GM23248 (cell line): ENCODE measurements around the gene TAOK3. TPM values are rescaled to one million over a fixed set of nuclear protein-coding genes. Genes with fewer than 3 reads are reported as not detected.
"Not testable (repeated sequence)": the region's sequence is repeated elsewhere in the genome, so short reads cannot be mapped to it uniquely, and the experiment has no call there.

Experiments
- DNase-seq: peaks from one replicate; pipeline ENCODE4 v3.0.0-alpha.2; 2015
- H2AFZ ChIP-seq: fragments of 200-600 bp; sonication (generic); 2 replicates; pipeline ENCODE4 v1.6.1; 2016; ENCODE audit warnings: antibody characterized with exemption
- H3F3A ChIP-seq: fragments of 200-600 bp; sonication (generic); 2 replicates; pipeline ENCODE4 v1.6.1; 2016; ENCODE audit warnings: mild to moderate bottlenecking, antibody characterized with exemption, mixed run types; ENCODE audit not compliant: insufficient read depth
- H3K27ac ChIP-seq: fragments of 200-600 bp; sonication (generic); 2 replicates; pipeline ENCODE4 v1.5.1; 2016; ENCODE audit warnings: mild to moderate bottlenecking
- H3K27me3 ChIP-seq: fragments of 200-600 bp; sonication (generic); replicated peaks from 2 replicates; pipeline ENCODE4 v1.6.1; 2016; ENCODE audit warnings: mild to moderate bottlenecking; ENCODE audit not compliant: insufficient read depth
- H3K36me3 ChIP-seq: fragments of 200-600 bp; sonication (generic); 2 replicates; pipeline ENCODE4 v1.6.1; 2016; ENCODE audit warnings: low read depth, mild to moderate bottlenecking
- H3K4me1 ChIP-seq: fragments of 200-600 bp; sonication (generic); 2 replicates; pipeline ENCODE4 v1.6.1; 2016; ENCODE audit warnings: mild to moderate bottlenecking; ENCODE audit not compliant: insufficient read depth
- H3K4me2 ChIP-seq: fragments of 200-600 bp; sonication (generic); one replicate; pipeline ENCODE4 v1.6.1; 2016; ENCODE audit warnings: mild to moderate bottlenecking; ENCODE audit not compliant: unreplicated experiment
- H3K4me3 ChIP-seq: fragments of 200-600 bp; sonication (generic); 2 replicates; pipeline ENCODE4 v1.5.1; 2016; ENCODE audit warnings: mild to moderate bottlenecking
- H3K79me2 ChIP-seq: fragments of 200-600 bp; sonication (generic); 2 replicates; pipeline ENCODE4 v1.6.1; 2016; ENCODE audit warnings: mild to moderate bottlenecking; ENCODE audit not compliant: insufficient read depth
- H3K9ac ChIP-seq: fragments of 200-600 bp; sonication (generic); 2 replicates; pipeline ENCODE4 v1.6.1; 2016; ENCODE audit warnings: mild to moderate bottlenecking
- H3K9me2 ChIP-seq: fragments of 200-600 bp; sonication (generic); 2 replicates; pipeline ENCODE4 v1.6.1; 2016; ENCODE audit warnings: mixed run types, mild to moderate bottlenecking, moderate library complexity; ENCODE audit not compliant: insufficient read depth
- H3K9me3 ChIP-seq: fragments of 200-600 bp; sonication (generic); one replicate; pipeline ENCODE4 v1.6.1; 2017; ENCODE audit warnings: low read depth
- H4K20me1 ChIP-seq: fragments of 200-600 bp; sonication (generic); 2 replicates; pipeline ENCODE4 v1.6.0; 2016; ENCODE audit not compliant: insufficient read depth
- EZH2 ChIP-seq: fragments of 200-600 bp; sonication (generic); IDR thresholded peaks from 2 replicates; pipeline ENCODE4 v1.6.1; 2018; ENCODE audit warnings: antibody characterized with exemption, mild to moderate bottlenecking; ENCODE audit not compliant: insufficient read depth, poor library complexity, severe bottlenecking
- EZH2phosphoT487 ChIP-seq: fragments of 200-600 bp; sonication (generic); IDR thresholded peaks from 2 replicates; pipeline ENCODE4 v1.6.1; 2018; ENCODE audit warnings: antibody characterized with exemption, moderate library complexity, mild to moderate bottlenecking, low read depth; ENCODE audit not compliant: insufficient read depth
- whole genome bisulfite sequencing, 2 experiments: methylation state at CpG; one replicate each; pipeline ENCODE4 v1.1.6; 2015 to 2017; ENCODE audit warnings: low lambda C conversion rate in 2 of 2, low coverage in 1 of 2; ENCODE audit errors: missing lambda C conversion rate in 2 of 2; 5-methylcytosine and 5-hydroxymethylcytosine counted together
- in situ Hi-C: fragments of 300-500 bp; cut with MboI; formaldehyde crosslinking; loops from 2 replicates; pipeline ENCODE4 v1.15.0; 2020
- polyA plus RNA-seq: library from polyadenylated mRNA; unstranded; fragments of >200 nt; fragmentation: Nextera tagmentation; extraction: Ambion mirVana; gene quantifications from 2 replicates; pipeline ENCODE4 v1.2.1, GENCODE V29; 2016
- total RNA-seq: library from RNA; depleted of rRNA; stranded (reverse); fragments of >200 nt; shearing (Covaris generic); gene quantifications from 2 replicates; pipeline ENCODE4 v1.2.3, GENCODE V29; 2014

The TAOK3 gene
- total and polyA plus RNA-seq, 2 experiments from 2014 or later, result 17.8 to 49.8 TPM

DNA sequence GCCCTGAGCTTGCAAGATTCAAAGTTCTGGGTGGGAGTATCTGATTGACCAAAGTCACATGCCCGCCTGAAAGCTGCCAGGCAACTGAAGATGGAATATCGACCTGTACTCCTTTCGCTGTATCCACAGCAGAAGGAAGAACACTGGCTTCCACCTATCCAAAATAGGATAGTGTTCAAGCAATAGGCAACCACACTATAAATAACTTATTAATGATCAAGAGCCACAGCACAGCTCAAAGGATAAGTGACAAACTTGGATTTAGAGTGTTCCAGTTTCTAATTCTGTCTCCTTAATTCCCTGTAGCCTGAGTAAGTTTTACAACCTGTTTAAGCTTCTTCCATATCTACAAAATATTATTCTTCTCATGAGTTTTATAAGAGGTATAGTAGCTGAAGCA is 89.9 kb downstream of the TAOK3 start:
- no peak overlapping the region for H3K4me2 ChIP-seq
- no peaks in the 10 kb centered on the region for H3K9me2 ChIP-seq
- no peak overlapping the region for H3K4me3 ChIP-seq
- in situ Hi-C loops, result no loop called here
- peaks cover 76% of the 10 kb centered on the region for H3K79me2 ChIP-seq
- WGBS, 2 experiments, result 98% methylated on average over 3 of the region's 3 CpGs
- H3K4me1 ChIP-seq, result no peaks in the 10 kb centered on the region
- no peaks in the 10 kb centered on the region for H3K9me3 ChIP-seq
- no peak overlapping the region for H3K9ac ChIP-seq
- peaks cover 16% of the 10 kb centered on the region for H3K36me3 ChIP-seq
- H3K27me3 ChIP-seq, result no peaks in the 10 kb centered on the region
- H3F3A ChIP-seq, result no peaks in the 10 kb centered on the region
- no peaks in the 10 kb centered on the region for H4K20me1 ChIP-seq
- TF ChIP-seq EZH2phosphoT487, result no peak
- no peak for TF ChIP-seq EZH2
- H2AFZ ChIP-seq, result no peak overlapping the region
- DNase-seq, result no peak
- no peak overlapping the region for H3K27ac ChIP-seq

DNA sequence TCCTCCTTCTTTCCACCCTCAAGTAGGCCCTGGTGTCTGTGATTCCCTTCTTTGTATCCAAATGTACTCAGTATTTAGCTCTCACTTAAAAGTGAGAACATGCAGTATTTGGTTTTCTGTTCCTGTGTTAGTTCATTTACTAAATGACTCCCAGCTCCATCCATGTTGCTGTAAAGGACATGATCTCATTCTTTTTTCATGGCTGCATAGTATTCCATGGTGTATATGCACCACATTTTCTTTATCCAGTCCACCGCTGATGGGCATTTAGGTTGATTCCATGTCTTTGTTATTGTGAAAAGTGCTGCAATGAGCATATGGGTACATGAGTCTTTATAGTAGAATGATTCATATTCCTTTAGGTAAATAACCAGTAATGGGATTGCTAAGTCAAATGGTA is 94.4 kb downstream of the TAOK3 start:
- H4K20me1 ChIP-seq, H3K4me2 ChIP-seq, H3K4me1 ChIP-seq, H2AFZ ChIP-seq, H3K9me3 ChIP-seq, in situ Hi-C loops, H3K4me3 ChIP-seq, H3K9me2 ChIP-seq, H3K9ac ChIP-seq, H3K27me3 ChIP-seq, DNase-seq, H3K27ac ChIP-seq, H3F3A ChIP-seq: not testable (repeated sequence)
- WGBS, 2 experiments, result 100% methylated on average over 1 of the region's 1 CpG
- Histone ChIP-seq H3K79me2 (peaks cover 71% of the 10 kb centered on the region), H3K36me3 (peaks cover 16% of the 10 kb centered on the region)

DNA sequence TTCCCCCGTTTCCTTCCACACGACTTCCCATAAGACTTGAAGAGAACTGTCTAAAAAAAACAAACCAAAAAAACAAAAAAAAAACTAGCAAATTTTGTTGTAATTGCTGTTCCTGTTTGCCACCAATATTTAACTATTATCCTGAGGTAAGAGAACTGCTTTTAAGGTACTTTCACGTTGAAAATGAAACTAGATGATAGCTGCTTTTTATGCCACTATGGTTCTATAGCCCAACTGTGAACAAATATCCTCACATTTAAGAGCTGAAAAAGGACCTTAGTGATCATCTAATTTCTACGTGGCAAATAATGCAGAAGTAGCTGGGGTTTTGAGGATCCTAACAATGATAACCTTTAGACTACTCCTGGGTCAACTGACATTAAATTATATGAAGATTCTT is 98.6 kb downstream of the TAOK3 start:
- Histone ChIP-seq H3K9me2 (no peaks in the 10 kb centered on the region), H2AFZ (no peak overlapping the region), H4K20me1 (no peaks in the 10 kb centered on the region), H3K9me3 (no peaks in the 10 kb centered on the region), H3K4me2 (no peak overlapping the region), H3K79me2 (peaks cover 79% of the 10 kb centered on the region), H3K4me1 (no peaks in the 10 kb centered on the region), H3K27me3 (no peaks in the 10 kb centered on the region), H3K36me3 (0 out of 2 replicates have a peak, but pooled peaks cover 2% of the 10 kb centered on the region), H3K27ac (no peak overlapping the region), H3K4me3 (no peak overlapping the region), H3K9ac (no peak overlapping the region), H3F3A (no peaks in the 10 kb centered on the region)
- in situ Hi-C loops, result no loop called here
- DNase-seq, result no peak
- no peak for TF ChIP-seq EZH2
- no peak for TF ChIP-seq EZH2phosphoT487
- 84 to 85% methylated on average over 4 of the region's 4 CpGs for WGBS, 2 experiments

DNA sequence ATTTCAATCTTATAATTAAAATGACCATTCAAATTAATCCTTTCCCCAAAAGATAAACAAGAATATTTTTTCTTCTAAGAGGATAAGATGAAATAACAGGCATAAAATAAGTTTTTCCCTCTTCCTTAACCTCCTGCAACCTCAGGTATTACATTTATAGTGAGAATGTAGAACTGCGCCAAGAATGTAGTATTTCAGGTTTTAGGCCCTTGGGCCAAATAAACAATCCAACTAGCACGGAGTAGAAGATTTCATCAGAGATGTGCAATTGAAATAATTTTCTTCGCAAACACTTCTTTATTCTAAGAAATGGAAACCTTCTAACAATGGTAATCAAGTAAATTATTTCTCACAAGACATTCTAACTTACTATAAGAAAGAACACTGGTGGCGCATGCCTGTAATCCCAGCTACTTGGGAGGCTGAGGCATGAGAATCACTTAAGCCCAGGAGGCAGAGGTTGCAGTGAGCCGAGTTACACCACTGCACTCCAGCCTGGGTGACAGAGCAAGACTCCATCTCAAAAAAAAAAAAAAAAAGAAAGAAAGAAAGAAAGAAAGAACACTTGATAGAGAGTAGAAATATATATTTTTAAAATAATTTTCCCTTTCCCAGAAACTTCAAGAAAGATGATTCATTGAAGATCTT is 100.8 kb downstream of the TAOK3 start:
- Histone ChIP-seq H3K79me2 (peaks cover 59% of the 10 kb centered on the region), H3K36me3 (no peaks in the 10 kb centered on the region), H3K4me3 (no peak overlapping the region), H3K27me3 (no peaks in the 10 kb centered on the region), H3F3A (peaks cover 6% of the 10 kb centered on the region; the same call in 1 of the 2 replicates), H3K9me3 (no peaks in the 10 kb centered on the region), H3K9me2 (no peaks in the 10 kb centered on the region), H3K4me1 (no peaks in the 10 kb centered on the region), H2AFZ (no peak overlapping the region), H3K4me2 (no peak overlapping the region), H4K20me1 (no peaks in the 10 kb centered on the region), H3K9ac (no peak overlapping the region), H3K27ac (no peak overlapping the region)
- no peak for TF ChIP-seq EZH2phosphoT487
- TF ChIP-seq EZH2, result no peak
- in situ Hi-C loops, result no loop called here
- WGBS, 2 experiments, result 97 to 98% methylated on average over 5 of the region's 5 CpGs
- no peak for DNase-seq

DNA sequence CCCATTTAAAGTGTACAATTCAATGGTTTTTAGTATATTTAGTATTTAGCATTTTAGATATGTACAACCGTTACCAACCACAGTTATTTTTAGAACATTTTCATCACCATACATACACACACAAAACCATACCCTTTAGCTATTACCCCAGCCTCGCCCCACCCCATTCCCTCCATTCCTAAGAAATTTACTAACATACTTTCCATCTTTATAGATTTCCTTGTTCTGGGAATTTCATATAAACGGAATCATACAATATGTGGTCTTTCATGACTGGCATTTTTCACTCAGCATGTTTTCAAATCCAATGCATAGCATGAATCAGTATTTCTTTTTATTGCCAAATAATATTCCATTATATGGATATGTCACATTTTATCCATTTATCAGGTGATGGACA is 101.5 kb downstream of the TAOK3 start:
- Histone ChIP-seq H3K27me3 (no peaks in the 10 kb centered on the region), H2AFZ (no peak overlapping the region), H3K4me3 (no peak overlapping the region), H3K9me2 (no peaks in the 10 kb centered on the region), H3K9me3 (no peaks in the 10 kb centered on the region), H3K9ac (no peak overlapping the region), H3K4me1 (no peaks in the 10 kb centered on the region), H3K4me2 (no peak overlapping the region), H3K27ac (no peak overlapping the region), H3F3A (peaks cover 6% of the 10 kb centered on the region; the same call in 1 of the 2 replicates), H3K36me3 (no peaks in the 10 kb centered on the region), H3K79me2 (peaks cover 55% of the 10 kb centered on the region), H4K20me1 (no peaks in the 10 kb centered on the region)
- in situ Hi-C loops, result no loop called here
- no peak for TF ChIP-seq EZH2
- TF ChIP-seq EZH2phosphoT487, result no peak
- WGBS, 2 experiments, result 96 to 100% methylated on average over 3 of the region's 3 CpGs
- no peak for DNase-seq
